Germinal center (tissue), 1 donor: ENCODE results near the gene LRIG1.
A peak's percentile ranks its signal among the peaks of the same experiment; 100 is the strongest.

Experiments used
- DNase-seq: peaks from one replicate; pipeline ENCODE4 v3.0.0; 2012; ENCODE audit warnings: mixed read lengths, low spot score

Gene LRIG1

DNA sequence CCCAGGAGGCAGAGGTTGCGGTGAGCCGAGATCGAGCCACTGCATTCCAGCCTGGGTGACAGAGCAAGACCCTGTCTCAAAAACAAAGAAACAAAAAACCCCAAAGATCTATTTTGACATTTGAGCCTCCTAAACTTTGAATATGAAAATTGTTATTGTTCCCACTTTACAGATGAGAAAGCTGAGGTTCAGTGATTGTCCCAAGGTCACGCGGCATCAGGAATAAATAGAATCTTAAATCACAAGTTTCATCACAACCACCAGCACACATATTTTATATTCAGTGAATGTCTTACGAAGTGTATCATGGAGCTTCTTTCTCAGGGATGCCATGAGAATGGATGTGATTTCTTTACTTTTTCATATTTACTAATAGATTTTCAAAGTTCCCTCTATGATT lies 5.3 kb upstream of the LRIG1 start:
- DNase-seq, result no peak

DNA sequence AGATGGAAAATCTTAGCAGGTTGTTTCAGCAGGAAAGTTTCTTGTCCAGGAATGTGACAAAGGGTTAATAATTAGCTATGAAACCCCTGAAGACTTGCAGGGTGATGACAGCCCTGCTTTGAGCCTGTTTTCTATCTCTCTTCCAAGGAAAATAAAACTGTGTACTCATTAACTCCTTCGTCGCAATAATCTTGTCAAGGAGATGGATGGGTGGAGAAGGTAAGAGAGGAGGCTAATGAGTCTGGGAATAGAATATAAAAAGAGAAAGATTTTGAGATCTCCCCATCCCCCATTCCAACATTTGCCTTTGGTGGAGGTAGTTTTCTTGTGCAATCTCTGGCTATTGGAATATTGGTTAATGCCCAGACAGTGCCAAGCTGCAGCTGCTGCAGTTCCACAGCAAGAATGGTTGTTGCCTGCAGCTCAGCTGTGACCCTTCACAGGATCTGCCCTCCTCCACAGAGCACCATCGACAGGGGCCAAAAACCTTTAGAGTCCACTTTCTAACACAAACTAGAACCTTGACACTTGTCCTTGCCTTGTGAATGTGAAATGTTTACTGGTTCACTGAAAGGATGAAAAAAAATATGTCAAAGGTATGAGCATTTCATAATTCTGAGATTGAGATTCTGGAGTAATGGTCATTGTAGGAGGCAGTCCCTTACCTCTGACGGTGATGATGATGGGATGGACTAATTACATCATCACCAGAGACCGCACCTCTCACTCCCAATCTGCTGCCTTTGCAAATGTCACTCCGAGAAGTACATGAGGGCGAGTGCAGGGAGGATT lies 4.2 kb upstream of the LRIG1 start:
- no peak for DNase-seq

DNA sequence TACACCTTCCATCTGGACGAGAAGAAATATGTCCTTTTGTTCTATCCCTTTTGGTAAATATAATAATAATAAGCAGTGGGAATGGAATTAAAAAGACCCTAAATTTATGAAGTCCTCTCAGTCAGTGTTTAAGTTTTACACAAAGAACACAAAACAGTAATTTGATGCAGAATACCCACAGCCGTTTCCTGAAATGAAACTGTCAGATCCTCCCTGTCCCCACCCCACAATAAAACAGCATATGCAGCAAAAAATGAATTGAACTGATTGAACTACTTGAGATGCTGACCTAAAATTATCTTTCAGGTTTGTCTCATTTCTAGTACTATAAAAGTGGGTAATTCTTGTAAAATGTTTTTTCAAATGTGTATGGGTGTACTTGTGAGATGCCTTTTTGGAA lies 2.2 kb upstream of the LRIG1 start:
- no peak for DNase-seq

DNA sequence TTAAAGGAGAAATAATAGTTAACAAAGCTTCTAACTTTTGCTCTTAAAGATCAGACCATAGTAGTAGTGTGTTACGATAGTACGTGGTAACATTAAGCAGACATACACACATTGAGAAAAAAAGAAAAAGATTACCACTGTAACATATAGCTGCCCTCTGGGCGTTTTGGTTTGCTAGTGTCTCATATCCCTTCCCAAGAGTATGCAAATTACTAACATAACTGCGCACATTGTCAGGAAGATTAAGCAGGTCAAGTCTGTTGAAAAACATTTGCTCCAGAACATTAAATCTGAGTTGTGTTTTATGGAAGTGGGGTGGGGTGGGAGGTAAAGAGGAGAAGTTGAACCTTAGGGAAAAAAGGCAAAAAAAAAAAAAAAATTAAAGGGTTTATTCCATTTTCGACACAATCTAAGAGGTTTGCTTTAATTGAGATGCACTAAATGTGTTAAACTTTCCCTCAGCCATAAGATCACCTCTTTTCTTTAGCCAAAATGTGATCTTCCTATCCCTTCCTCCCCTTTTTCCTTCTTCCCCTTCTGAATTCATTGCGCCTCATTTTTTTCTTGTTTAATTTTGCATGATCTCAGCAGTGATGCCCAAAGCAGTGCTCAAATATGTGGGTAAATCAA lies 1.5 kb upstream of the LRIG1 start:
- DNase-seq, result no peak

DNA sequence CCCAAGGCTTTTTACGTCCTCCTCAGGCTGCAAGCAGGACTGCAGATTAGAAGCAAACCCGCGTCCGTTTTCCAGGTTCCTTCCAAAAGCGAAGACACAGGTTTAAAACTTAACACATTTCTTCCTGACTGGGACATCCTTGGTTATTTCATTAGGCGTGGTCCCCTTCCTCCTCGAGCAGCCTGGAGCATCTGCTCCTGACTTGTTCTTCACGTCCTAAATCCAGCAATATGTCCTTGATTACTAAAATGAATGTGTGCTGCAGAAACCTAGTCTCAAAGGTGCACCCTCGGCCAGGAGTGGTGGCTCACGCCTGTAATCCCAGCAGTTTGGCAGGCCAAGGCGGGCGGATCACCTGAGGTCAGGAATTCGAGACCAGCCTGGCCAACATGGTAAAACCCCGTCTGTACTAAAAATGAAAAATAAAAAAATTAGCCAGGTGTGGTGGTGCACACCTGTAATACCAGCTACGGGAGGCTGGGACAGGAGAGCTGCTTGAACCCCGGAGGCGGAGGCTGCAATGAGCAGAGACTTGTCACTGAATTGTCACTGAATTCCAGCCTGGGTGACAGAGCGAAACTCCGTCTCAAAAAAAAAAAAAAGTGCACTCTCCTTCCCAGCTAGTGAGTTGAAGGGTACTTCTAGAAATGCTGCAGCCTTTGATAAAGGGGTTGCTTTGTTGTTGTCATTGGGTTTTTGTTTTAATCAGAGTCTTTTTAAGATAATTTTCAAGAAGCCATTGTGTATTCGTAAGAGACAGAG lies 842 bp upstream of the LRIG1 start:
- DNase-seq, result no peak

DNA sequence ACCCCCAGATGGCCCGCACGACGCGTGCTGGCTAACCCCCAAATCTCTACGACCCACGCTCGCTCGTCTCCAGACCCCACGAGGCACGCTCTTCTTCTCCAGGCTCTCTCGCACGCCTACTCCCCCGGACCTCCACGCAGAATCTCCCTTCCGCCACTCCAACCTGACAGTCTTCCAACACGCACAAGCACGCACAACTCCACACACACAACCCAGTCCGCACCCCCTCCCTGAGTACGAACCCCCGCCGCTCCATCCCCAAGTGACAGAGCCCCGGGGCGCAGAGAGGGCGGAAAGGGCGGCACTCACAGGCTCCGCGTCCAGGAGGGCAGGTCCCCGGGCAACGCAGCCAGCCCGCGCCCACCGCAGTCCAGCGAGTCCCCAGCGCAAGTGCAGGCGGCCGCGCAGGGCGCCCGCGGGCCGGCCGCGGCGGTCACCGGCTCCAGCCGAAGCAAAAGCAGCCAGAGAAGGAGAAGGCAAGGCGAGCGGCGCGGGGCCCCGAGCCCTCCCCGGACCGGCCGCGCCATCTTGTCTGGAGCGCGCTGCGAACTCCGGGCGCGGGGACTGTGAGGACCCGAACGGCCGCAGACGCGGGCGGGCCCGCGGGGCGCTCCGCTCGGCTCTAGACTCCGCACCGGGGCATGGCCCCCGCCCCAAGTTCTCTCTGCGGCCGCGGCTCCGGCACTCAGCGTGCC lies 794 bp downstream of the LRIG1 start:
- peak; percentile 52 for DNase-seq

DNA sequence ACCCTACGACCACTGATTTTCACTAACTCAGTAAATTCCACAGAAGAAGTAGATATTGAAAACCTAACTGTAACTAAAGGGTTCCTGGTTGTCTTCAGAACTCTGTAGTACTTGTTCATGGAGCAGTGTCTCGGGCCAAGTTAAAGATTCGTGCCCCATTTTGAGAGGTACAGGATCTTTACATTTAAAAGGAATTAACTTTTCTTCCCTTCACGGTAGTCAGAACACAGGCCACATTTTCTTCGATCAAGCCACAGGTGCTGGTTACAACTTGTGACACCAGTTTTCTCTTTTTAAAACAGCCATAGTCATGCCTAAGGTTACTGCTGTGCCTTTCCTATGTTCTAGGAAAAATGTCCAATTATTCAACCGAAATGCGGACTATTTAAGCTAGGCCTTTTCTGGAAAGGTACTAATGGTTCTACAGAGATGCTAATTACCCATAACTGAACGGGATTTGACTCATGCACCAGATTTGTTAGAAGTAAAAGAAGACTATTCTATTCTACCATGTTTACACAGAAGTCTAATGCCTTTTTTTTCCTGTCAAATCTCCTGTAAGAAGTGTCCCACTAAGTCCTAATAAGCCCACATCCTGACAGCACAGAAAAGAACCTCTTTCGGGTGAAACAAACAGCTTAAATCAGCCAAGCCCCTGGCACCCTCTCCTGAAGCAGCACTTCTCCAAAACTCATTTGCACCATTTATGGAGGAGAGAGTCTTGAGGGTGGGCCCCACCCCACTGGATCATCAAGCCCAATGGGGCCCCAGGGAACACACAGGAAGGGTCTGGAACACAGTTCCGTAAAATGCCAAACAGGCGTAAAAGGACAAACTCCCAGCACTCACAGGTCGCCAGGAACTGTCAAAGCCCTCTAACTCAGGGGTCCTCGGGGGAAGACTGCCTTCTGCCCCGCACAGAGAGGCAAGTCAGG lies 1.9 kb downstream of the LRIG1 start:
- no peak for DNase-seq

DNA sequence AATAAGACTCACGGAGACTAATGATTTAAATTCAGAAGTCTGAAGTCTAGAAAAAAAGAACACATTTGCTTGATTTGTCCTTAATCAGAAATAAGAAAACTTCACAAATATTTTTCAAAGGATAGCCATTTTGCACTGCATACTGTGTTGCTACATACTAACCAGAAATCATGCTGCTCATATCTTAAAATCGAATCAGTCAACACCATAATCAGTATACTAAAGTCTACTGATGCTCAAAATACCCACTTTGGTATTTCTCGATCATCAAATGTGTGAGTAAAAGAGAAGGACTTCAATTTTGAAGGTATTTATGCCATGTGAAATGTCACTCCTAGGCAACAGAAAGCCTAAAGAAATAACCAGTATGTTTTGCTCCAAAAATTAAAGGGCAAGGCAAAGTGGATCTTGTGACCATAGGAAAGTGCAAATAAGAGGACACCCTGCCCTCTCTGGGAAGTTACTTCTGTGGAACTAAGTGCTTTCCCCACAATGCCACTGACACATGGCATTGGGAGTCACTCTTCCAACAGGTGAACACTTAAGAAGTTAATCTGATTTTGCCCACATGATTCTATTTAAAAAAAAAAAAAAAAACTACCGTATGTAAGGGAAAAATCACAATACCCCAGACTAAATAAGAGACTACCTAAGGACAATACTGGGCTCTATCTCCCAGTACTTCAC lies 2.7 kb downstream of the LRIG1 start:
- DNase-seq, result no peak

DNA sequence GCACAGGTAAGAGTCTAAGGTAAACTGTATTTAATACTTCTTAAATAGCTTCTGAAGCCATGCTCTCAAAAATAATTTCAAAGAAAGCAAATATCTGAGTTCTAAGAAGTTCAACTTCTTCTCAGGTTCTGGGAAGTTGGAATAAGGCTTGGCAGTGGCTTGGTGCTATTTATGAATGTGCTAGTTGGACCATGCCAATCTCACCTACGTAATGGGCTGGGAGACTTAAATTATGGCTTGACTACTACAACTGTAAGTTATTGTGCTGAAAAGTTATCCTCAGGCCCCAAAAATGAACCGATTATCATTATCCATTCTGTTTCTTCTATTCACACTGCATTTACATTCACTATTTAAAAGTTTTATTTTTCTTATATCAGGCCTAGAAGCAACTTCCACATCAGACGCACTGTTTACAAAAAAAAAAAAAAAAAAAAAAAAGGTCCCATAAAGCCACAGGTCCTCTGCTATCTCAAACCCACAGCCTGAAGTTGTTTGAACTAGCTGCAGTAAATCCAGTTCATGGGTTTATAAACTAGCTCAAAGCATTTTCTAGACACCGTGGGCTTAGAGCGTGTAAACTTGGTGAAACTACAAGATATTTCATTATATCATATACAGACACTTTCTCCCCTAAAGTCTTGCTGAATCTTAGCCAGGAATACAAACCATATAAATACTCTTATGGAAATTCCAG lies 3.4 kb downstream of the LRIG1 start:
- no peak for DNase-seq

DNA sequence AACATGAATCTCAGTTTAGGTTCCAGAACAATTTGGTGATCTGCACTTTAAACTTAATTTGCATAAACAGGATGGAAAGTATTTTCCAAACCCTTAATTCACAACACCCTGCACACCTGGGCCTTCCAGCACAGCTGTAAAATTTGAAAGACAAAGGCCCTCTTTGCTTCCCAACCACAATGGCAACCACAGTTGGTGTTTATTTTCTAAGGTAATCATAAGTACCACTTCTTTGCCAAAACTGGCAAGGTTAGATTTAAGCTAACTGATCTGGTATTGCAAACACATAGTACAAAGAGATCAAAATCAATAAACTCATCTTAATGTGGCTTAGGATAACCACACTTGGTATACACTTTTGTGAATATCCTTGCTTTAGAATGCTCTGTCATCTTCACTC lies 4.1 kb downstream of the LRIG1 start:
- DNase-seq, result no peak

DNA sequence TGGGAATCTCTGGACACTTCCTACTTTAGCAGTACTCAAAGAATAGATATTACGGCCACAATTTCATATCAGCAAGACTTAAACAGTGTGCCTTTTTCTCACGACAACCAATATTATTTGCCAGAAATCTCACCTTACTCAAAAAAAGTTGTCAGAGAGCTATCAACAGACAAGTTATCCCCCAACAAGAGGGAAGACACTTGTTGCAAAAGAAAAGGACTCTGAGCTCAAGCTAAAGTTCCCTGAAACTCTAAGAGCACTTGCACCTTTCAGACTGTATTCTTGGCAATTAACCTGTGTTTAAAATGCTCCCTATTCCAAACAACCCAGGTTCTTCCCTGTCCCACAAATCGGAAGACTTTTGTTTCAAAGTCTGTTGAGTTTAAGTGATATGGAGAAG lies 4.5 kb downstream of the LRIG1 start:
- DNase-seq, result no peak

DNA sequence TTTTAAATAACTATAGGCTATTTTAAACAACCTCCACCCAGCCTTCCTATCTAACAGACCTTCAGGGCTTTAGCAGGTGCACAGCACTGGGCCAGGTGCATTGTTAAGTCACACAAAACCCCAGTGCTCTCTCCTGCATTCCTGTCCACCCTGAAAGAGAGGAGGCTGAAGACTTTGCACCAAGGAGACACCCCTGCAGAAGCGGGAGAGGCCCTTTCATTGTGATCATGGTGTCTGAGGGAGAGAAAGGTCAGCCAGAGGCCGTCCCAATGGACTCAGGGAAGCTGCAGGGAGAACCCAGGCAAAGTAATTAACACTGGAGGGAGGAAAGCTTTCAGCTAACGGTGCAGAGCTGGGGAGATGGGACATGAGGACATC lies 5.2 kb downstream of the LRIG1 start:
- no peak for DNase-seq

DNA sequence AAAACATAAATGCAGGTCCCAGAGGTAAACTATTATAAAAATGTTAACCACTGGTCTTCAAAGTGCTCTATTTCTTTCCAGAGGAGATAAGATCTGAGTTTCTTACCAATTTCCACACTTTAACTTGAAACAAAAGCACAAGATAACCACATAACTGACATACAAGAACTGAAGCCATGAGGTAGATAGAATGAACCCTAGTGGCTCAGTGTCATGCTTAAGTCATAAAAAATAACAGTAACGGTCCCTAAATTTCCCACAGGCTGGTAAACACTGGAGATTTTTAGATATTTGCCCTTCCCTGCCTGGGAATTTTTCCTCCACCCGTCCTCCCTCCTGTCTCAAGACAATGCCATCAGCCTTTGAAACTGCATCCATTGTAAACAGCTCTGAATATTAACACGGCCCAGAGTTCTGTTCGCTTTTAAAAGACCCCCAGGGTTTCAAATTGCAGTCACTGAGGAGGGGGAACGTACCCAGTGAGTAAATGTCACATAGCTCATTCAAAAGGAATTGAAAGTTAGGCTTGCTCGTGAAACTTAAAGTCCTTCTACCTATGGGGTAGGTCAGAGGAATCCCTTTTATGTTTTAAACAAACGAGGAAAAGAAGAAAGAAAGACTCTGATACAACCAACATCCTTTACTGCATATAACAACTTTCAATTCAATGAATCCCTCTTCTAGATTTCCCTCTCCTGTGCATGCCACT lies 5.7 kb downstream of the LRIG1 start:
- DNase-seq, result no peak

DNA sequence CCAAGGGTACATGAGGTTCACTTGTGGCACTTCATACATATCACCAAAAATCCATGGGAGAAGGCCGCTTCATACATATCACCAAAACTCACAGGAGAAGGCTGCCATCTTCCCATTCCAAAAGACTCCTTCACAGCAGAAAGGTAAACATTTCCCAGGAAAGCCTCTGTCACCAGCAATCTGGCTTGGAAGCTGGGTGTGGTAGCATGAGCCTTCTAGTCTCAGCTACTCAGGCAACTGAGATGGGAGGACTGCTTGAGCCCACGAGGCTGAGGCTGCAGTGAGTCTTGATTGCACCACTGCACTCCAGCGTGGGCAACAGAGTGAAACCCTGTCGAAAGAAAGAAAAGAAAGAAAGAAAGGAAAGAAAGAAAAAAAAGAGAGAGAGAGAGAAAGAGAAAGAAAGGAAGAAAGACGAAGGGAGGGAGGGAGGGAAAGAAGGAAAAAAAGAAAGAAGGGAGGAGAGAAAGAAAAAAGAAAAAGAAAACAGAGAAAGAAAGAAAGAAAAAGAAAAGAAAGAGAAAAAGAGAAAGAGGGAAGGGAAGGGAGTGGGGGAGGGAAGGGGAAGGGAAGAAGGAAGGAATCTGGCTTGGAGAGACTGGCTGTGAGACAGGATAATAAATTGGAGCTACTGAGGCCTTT lies 7.2 kb downstream of the LRIG1 start:
- no peak for DNase-seq

DNA sequence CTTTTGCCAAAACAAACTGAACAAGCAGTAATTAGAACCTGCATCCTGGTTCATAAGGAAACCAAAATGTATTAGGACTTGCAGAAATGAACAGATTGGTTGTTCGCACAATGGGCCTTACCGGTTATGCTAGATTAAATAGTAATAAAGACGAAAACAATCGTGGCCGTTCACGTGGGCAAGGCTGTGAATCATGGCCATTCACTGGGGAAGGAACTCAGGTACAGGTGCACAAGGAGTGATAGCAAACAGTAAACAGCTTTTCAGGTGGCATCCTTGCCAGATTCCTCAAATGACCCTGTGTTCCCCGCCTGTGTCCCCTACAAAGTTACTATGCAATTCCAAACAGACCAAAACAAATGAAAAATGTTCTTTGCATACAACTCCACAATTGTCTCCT lies 8.2 kb downstream of the LRIG1 start:
- no peak for DNase-seq

DNA sequence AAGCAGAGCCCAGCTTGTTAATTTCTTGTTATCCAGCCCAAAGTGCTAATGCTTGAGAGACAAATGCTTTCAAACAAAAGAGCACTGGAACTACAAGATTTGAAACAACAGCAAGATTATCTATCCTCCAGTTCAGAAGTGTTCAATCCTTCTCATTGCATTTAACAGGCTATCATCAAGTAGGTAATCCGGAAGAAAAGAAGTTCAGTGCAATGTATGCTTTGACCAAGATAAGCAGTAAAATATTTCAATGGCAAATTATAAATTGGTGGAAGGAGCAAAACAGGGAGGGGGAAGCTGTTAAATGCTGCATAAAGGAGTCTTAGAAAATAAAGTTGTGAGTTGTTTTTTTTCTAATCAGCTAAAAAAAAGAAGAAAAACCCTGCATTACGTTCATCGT lies 8.8 kb downstream of the LRIG1 start:
- no peak for DNase-seq

DNA sequence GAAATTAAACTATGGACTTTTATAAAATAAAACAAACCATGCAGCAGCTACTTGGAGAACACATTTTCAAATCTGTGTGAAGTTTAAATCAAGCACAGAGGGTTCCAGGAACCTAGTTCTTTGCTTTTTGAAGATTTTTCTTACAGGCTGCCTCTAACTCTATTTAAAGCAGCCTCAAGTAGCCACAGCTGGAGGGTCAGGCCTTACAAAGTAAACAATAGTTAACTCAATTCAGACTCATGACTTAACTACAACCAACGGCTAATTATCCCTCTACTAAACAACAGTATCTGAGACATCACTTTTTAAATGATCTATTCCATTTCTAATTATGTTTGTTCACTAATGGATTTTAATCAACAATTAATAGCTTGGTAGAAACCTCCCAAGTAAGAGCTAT lies 9.8 kb downstream of the LRIG1 start:
- DNase-seq, result no peak

DNA sequence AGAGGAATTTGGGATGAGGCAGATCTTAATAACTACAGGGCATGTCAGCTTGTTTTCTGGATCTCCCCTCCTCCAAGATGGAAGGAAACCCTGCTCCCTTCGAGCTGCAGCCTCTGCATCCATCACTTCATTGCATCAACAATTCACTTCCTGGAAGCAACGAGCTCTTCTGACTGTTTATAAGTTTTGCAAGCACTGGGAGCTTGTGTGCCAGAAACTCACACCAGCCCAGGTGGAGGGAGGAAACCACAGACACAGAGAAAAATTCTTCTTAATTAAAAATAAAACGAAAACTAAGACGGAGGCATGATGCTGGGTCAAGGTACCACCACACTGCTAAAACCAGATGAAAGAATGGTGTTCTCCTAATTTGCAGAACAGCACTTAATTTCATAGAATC lies 10.6 kb downstream of the LRIG1 start:
- DNase-seq, result peak; percentile 40

DNA sequence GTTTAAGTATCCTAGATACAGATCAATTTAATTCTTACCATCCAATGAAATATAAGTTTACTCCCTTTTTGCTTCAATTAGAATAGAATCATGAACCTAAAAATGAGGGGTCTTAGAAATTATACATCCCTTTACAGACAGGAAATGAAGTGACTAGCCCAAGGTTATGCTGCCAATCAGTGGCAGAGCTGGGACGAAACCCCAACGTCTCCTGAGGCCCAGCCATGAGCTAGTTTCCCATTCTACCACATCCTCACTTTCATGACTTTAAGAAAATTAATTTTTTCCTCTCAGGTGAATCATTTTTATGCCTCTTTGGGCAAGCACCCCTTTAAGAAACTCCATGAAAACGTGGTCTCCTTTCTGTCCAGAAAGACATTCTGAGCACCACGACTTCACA lies 11.2 kb downstream of the LRIG1 start:
- no peak for DNase-seq
